HG02610 (cell line): ENCODE data around the gene BNIP2.
"Not testable (repeated sequence)": the region's sequence is repeated elsewhere in the genome, so short reads cannot be mapped to it uniquely, and the experiment has no call there.

Experiments
- ATAC-seq: cut with Tn5 transposase; IDR thresholded peaks from one replicate; pipeline ENCODE4 v1.9.1; 2021; ENCODE audit warnings: mild to moderate bottlenecking, moderate library complexity; ENCODE audit not compliant: unreplicated experiment

Gene BNIP2

GRCh38 chr15:59688423-59688781, 718 bp downstream of the BNIP2 start:
- ATAC-seq = peak; percentile 1

GRCh38 chr15:59687836-59688235, 1.3 kb downstream of the BNIP2 start:
- ATAC-seq = no peak

GRCh38 chr15:59686389-59686788, 2.7 kb downstream of the BNIP2 start:
- no peak for ATAC-seq

GRCh38 chr15:59685737-59686297, 3.3 kb downstream of the BNIP2 start:
- ATAC-seq = no peak

- ATAC-seq = no peak
These were observed 8.2 kb downstream of the BNIP2 start for GRCh38 chr15:59680870-59681269.

- no peak for ATAC-seq
These were observed 8.8 kb downstream of the BNIP2 start for GRCh38 chr15:59680346-59680745.

- no peak for ATAC-seq
These were observed 10.5 kb downstream of the BNIP2 start for GRCh38 chr15:59678620-59679019.

GRCh38 chr15:59678172-59678571, 10.9 kb downstream of the BNIP2 start:
- ATAC-seq = no peak

GRCh38 chr15:59676565-59676964, 12.6 kb downstream of the BNIP2 start:
- no peak for ATAC-seq

GRCh38 chr15:59674361-59674877, 14.7 kb downstream of the BNIP2 start:
- no peak for ATAC-seq

- no peak for ATAC-seq
These were observed 20.6 kb downstream of the BNIP2 start for GRCh38 chr15:59668556-59668955.

GRCh38 chr15:59662260-59662659, 26.9 kb downstream of the BNIP2 start:
- ATAC-seq = no peak

- ATAC-seq = no peak
These were observed 29.8 kb downstream of the BNIP2 start for GRCh38 chr15:59659366-59659765.

GRCh38 chr15:59657635-59658125, 31.4 kb downstream of the BNIP2 start:
- no peak for ATAC-seq

- peak; percentile 99 for ATAC-seq
These were observed 32.1 kb downstream of the BNIP2 start, which contains the start of gene GTF2A2 for GRCh38 chr15:59656897-59657634. Gene GTF2A2, minus strand, starts transcription at chr15:59657515. Its CDS starts 5,238 bp downstream, at chr15:59652277.

- ATAC-seq = no peak
These were observed 35.1 kb downstream of the BNIP2 start for GRCh38 chr15:59654046-59654445.

- ATAC-seq = no peak
These were observed 39.5 kb downstream of the BNIP2 start for GRCh38 chr15:59649603-59650002.

GRCh38 chr15:59647085-59647484, 42.0 kb downstream of the BNIP2 start:
- ATAC-seq = no peak

GRCh38 chr15:59646277-59646676, 42.8 kb downstream of the BNIP2 start:
- no peak for ATAC-seq

- not testable (repeated sequence) for ATAC-seq
These were observed 43.3 kb downstream of the BNIP2 start for GRCh38 chr15:59645812-59646211.

- ATAC-seq = no peak
These were observed 44.4 kb downstream of the BNIP2 start for GRCh38 chr15:59644756-59645155.

GRCh38 chr15:59642351-59642750, 46.8 kb downstream of the BNIP2 start:
- ATAC-seq = no peak
